Large intestine (tissue), 3 donors: Measurements from ENCODE around the gene PLD6. TPM values are rescaled to one million over a fixed set of nuclear protein-coding genes. Genes with fewer than 3 reads are reported as not detected.
"Not testable (repeated sequence)": the region's sequence is repeated elsewhere in the genome, so short reads cannot be mapped to it uniquely, and the experiment has no call there.

Source experiments
- DNase-seq, 2 donors: peaks; one replicate each; pipeline versions ENCODE4 v3.0.0 to v3.0.0-alpha.2; 2013
- H3K27ac ChIP-seq: one replicate; pipeline ENCODE4 v1.5.1; 2013; ENCODE audit warnings: low read length
- H3K27me3 ChIP-seq: 2 replicates; pipeline ENCODE4 v1.6.1; 2013; ENCODE audit warnings: low read length; ENCODE audit not compliant: control insufficient read depth, insufficient read depth
- H3K36me3 ChIP-seq: 2 replicates; pipeline ENCODE4 v1.6.1; 2013; ENCODE audit warnings: low read length; ENCODE audit not compliant: control insufficient read depth, insufficient read depth
- H3K4me1 ChIP-seq: one replicate; pipeline ENCODE4 v1.6.1; 2013; ENCODE audit warnings: low read length; ENCODE audit not compliant: control insufficient read depth, insufficient read depth
- H3K4me3 ChIP-seq: one replicate; pipeline ENCODE4 v1.5.1; 2013; ENCODE audit warnings: low read length
- H3K9me3 ChIP-seq: one replicate; pipeline ENCODE4 v1.6.1; 2013; ENCODE audit warnings: mild to moderate bottlenecking, low read depth, low read length, moderate library complexity; ENCODE audit not compliant: control insufficient read depth
- WGBS: methylation state at CpG from one replicate; pipeline ENCODE4 v1.1.5; 2013; ENCODE audit warnings: low lambda C conversion rate; ENCODE audit not compliant: insufficient coverage; 5-methylcytosine and 5-hydroxymethylcytosine counted together
- polyA plus RNA-seq: library from polyadenylated mRNA; unstranded; fragments of 120-200 nt; gene quantifications from one replicate; pipeline ENCODE4 v1.2.1, GENCODE V29; 2013

The PLD6 gene
- polyA plus RNA-seq, 1 donor = 6.0 TPM

DNA sequence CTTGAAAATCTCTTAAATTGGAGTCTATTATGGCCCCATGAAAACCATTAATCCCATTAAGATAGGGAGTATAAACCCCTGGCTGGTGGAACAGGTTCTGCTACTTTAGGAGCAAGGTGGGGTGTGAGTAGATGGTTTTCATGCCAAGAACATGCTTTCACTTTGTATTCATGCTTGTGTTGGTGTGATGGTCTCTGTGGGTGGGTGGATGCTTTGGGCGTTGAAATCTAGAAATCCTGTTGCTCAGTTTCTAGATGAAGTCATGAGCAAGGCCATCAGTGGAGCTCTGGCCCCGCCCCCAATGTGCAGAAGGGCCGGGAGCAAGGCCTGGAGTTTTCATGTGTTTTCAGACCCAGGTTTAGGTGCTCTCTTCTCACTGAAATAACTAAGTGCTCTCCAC lies 20.1 kb downstream of the PLD6 start:
- Histone ChIP-seq H3K9me3 (no peaks in the 10 kb centered on the region), H3K27ac (no peak overlapping the region), H3K4me1 (no peaks in the 10 kb centered on the region), H3K27me3 (no peaks in the 10 kb centered on the region), H3K4me3 (no peak overlapping the region), H3K36me3 (peaks cover 64% of the 10 kb centered on the region)
- no CpG with 5 or more reads among the region's 3 CpGs for WGBS
- DNase-seq = peak in 1 of 2 donors; percentile 53

DNA sequence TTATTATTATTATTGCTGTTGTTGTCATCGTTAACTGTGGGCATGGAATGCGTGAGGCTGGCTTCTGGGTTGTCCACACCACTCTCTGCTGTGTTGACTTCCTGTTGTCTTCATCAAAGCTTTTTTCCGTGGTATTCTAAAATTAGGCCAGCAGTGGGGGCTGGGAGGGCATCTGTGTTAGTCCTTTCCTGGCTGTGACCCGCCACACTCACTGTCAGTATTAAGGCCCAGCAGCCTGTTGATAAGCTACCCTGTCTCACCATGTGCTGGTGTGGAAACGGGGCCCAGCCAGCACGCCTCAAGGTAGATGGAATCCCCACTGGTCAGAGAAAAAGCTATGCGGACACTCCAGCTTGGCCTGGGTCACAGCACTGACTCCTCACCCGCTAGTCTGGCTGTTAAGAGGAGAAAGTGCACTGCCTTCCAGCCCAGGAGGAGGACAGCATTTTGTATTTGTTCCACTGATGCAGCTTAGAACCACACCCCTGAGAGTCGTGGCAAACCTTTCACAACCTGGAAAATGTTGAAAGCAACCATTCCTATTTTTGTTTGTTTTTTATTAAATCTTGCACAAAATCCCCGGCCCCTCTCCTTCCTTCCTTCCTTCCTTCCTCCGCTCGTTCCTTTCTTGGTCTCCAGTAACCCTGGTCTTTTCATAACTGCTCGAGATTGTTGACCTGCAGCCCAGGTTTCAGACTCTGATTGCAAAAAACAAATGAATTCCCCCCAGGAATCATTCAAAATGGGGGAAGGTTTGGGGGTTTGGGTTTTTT lies 21.0 kb downstream of the PLD6 start:
- not testable (repeated sequence) for H3K27ac ChIP-seq, H3K9me3 ChIP-seq, DNase-seq, H3K4me3 ChIP-seq, H3K27me3 ChIP-seq, H3K4me1 ChIP-seq
- peaks cover 73% of the 10 kb centered on the region for H3K36me3 ChIP-seq
- WGBS = 93% methylated on average over 2 of the region's 13 CpGs

DNA sequence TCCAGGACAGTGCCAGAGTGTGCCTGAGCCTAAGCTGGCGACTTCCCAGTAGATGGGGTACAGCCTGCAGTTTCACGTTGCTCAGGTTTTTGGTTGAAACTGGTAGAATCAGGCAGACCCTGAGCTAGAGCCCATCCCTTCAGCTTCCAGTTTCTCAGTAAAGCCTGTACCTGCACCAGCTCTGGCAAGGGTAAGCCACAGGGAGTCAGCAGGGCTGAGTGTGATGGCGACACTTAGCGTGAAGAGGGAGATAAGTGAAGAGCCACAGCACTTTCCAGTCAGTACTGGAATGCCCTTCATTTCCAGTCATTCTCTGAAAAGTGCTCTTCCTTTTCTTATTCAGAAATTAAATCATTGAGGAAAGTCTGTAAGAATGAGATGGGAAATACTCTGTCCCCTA lies 22.4 kb downstream of the PLD6 start:
- no CpG with 5 or more reads among the region's 4 CpGs for whole genome bisulfite sequencing
- no peak for DNase-seq
- Histone ChIP-seq H3K4me1 (no peaks in the 10 kb centered on the region), H3K27ac (no peak overlapping the region), H3K9me3 (no peaks in the 10 kb centered on the region), H3K4me3 (no peak overlapping the region), H3K36me3 (peaks cover 83% of the 10 kb centered on the region), H3K27me3 (no peaks in the 10 kb centered on the region)

DNA sequence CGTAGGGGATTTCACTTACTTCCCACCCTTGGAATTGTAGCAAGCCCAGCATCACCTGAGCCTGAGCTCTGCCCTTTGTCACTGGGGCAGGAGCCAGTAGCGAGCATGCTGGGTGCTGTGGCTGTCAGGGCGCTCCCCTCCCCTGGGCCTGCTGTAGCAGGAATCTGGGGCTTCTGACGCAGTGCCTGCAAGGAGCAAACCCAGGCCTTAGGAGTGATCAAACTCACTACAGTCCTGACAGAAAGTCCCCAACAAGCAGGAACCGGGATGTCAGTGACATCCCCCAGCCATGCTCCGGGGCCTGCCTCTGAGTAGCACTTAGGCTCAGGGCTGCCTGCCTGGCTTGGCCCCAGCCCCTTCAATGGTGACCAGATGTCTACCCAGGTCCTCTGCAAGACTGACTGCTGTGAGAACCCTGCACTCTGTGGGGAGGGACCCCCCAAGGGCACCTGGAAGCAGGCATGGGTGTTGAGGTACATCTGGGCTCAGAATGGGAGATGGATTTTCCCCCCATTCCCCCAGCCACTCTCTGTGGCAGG lies 23.5 kb downstream of the PLD6 start:
- no peaks in the 10 kb centered on the region for H3K27me3 ChIP-seq
- H3K4me3 ChIP-seq = no peak overlapping the region
- H3K4me1 ChIP-seq = no peaks in the 10 kb centered on the region
- peaks cover 86% of the 10 kb centered on the region for H3K36me3 ChIP-seq
- H3K9me3 ChIP-seq = no peaks in the 10 kb centered on the region
- H3K27ac ChIP-seq = no peak overlapping the region
- DNase-seq = no peak
- WGBS = no CpG with 5 or more reads among the region's 6 CpGs

DNA sequence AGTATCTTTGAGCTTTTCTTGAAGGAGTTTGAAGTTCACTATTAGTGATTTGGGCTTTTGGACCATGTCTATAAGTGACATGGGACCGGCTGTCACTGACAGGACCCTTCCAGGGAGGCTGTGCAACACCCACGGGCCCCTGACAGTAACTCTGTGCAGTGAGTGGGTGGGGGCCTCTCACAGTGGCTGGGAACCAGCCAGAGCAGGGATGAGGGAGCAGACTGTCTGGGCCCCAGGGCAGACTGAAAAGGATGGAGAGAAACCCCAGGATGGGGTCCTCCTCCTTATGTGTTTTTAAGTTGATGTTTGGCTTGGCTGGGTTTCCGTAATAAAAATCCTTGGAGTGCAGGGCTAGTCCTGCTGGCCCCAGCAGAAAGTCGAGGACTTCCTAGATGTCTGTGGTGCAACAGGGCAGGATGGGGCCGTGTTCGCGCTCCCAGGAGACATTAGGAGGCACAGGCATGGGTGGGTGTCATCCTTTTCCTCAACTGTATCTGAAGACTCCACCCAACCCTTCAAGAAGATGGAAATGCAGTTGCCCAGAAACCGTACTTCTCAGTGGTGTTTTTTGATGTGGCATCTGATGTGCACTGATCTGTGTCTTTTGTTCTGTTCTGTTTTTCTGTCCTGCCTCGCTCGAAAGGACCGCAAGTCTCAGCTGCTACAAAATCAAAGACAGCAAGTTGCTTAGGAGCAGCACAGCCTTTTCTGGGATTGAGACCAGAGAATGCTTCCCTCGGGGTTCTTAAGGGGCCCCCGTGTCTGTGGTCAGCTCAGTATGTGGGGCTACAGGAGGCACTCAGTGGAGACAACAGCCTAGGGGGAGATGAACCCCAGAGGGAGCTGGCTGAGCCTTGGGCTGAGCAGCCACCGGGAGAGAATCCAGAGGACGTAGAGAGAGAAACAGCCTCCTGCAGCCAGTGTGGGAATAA lies 24.2 kb downstream of the PLD6 start:
- Histone ChIP-seq H3K9me3 (no peaks in the 10 kb centered on the region), H3K27me3 (no peaks in the 10 kb centered on the region), H3K36me3 (peaks cover 86% of the 10 kb centered on the region), H3K27ac (no peak overlapping the region), H3K4me1 (no peaks in the 10 kb centered on the region), H3K4me3 (no peak overlapping the region)
- no peak for DNase-seq
- no CpG with 5 or more reads among the region's 15 CpGs for WGBS

DNA sequence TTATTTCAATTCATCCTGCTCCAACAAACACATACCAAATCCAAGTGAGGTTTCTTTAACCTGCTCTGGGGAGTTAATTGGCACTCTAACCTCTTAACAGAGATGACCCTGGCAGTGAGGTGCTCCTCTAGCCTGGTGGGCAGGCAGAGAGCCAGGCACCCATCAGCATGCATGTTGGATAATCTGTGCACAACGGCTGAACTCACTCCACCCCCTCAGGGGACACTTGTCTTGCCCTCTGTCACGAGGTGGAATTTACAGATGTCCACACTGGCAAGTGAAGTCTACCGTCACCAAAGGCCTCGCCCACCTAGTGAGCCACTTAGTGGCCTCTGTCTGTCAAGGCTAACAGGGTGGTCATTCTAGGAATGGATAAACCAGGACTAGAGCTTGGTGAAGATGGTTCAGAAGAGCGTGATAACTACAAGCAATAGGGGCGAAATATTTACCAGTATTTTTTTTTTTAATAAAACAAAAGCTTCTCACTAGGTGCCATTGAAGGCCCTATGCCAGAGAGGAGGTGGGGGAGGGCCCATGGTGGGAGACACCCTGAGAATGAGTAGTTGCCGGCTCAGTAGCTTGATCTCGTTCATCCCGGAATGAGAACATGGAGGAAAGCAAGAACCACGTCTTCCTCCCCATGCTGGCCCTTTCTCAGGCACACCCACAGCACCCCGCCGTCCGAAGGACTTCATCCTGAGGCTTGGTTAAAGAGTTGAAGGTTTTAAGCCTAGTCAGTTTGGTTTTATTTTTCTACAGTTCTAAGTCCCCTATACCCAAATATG lies 25.2 kb downstream of the PLD6 start:
- no peak overlapping the region for H3K4me3 ChIP-seq
- H3K27me3 ChIP-seq = no peaks in the 10 kb centered on the region
- H3K9me3 ChIP-seq = no peaks in the 10 kb centered on the region
- H3K4me1 ChIP-seq = no peaks in the 10 kb centered on the region
- no peak for DNase-seq
- WGBS = 100% methylated on average over 3 of the region's 13 CpGs
- H3K27ac ChIP-seq = no peak overlapping the region
- peaks cover 88% of the 10 kb centered on the region for H3K36me3 ChIP-seq

DNA sequence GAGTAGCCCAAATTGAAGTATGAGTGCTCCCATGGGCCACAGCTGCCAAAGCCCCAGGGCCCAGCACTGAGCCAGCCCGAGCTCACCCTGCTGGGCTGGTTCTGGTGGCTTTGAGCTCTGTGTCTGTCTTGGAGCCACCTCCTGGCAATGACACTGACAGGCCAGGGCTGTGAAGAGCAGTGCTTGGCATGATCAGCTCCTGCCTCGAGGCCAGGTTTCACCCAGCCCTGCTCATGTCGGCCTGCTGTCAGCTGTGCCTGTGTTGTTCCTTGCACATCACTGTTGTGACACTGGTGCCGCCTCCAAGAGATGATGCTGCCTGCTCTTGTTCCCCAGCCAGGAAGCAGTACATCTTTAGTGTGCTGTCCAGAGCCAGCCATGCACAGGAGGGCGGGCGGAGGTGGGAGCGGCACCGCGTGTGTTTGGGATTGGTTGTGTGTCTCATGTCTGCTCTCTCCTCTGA lies 26.0 kb downstream of the PLD6 start:
- H3K9me3 ChIP-seq = no peaks in the 10 kb centered on the region
- H3K27me3 ChIP-seq = no peaks in the 10 kb centered on the region
- no peak overlapping the region for H3K27ac ChIP-seq
- H3K36me3 ChIP-seq = peaks cover 92% of the 10 kb centered on the region
- no peak overlapping the region for H3K4me3 ChIP-seq
- WGBS = no CpG with 5 or more reads among the region's 9 CpGs
- H3K4me1 ChIP-seq = no peaks in the 10 kb centered on the region
- no peak for DNase-seq

DNA sequence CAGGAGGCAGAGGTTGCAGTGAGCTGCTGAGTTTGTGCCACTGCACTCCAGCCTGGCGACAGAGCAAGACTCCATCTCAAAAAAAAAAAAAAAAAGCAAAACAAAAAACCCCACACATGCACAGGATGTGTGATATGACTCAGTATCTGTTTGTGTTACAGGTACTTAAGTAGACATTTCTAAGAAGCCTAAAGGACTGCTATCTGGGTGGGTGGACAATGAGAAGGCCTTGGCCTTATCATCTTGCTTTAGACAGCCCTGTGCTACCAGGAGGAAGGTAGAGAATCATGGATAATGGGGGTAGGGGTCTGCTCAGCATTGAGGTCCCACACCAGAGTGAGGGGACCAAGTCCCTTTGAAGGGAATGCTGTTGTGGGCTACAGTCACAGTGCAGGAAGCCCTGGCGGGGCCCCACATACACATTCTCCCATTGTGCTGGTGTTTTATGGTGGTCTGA lies 26.7 kb downstream of the PLD6 start:
- WGBS = no CpG with 5 or more reads among the region's 2 CpGs
- peaks cover 93% of the 10 kb centered on the region for H3K36me3 ChIP-seq

DNA sequence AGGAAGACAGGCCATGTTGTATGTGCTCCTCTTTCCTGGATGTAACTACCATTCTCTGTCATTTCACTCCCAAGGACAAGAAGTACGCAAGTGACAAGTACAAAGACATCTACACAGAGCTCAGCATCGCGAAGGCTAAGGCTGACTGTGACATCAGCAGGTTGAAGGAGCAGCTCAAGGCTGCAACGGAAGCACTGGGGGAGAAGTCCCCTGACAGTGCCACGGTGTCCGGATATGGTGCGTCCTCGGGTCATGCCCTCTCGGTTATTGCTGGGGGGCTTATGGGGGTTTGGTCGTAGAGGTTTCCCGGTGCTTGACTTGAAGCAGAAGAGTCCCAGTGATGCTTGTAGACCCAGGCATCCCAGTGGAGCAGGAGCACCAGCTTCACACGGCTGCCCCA lies 29.0 kb downstream of the PLD6 start:
- no peaks in the 10 kb centered on the region for H3K4me1 ChIP-seq
- H3K27ac ChIP-seq = no peak overlapping the region
- DNase-seq = no peak
- no CpG with 5 or more reads among the region's 12 CpGs for WGBS
- H3K36me3 ChIP-seq = peaks cover 97% of the 10 kb centered on the region
- no peaks in the 10 kb centered on the region for H3K27me3 ChIP-seq
- no peaks in the 10 kb centered on the region for H3K9me3 ChIP-seq
- H3K4me3 ChIP-seq = no peak overlapping the region

More for the DNA sequence above, 26.7 kb downstream of the PLD6 start:
- Histone ChIP-seq H3K27me3 (no peaks in the 10 kb centered on the region), H3K4me1 (no peaks in the 10 kb centered on the region), H3K4me3 (no peak overlapping the region), H3K27ac (no peak overlapping the region), H3K9me3 (no peaks in the 10 kb centered on the region)
- no peak for DNase-seq

DNA sequence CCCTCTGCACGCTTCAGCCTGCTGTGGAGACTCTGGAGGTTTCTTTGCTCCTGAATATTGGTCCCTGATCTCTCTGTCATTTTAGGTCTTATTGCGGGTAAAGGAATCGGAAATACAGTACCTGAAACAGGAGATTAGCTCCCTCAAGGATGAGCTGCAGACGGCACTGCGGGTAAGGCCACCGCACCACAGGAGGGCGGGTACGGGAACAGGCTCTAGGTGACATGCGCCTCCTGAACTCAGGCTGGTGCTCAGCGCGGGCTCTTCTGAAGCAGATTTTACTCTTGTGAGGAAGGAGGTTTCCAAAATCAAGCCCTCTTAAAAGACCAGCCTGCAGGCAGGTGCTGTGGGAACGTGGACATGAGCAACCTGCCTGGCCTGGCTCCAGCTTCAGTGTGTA lies 29.8 kb downstream of the PLD6 start:
- Histone ChIP-seq H3K9me3 (no peaks in the 10 kb centered on the region), H3K4me3 (no peak overlapping the region), H3K27me3 (no peaks in the 10 kb centered on the region), H3K4me1 (no peaks in the 10 kb centered on the region), H3K36me3 (peaks cover 97% of the 10 kb centered on the region), H3K27ac (no peak overlapping the region)
- DNase-seq = no peak
- WGBS = no CpG with 5 or more reads among the region's 12 CpGs
